Cerebellar cortex (tissue), 1 donor: Measurements from ENCODE around the gene SSC4D.
"Not testable (repeated sequence)": the region's sequence is repeated elsewhere in the genome, so short reads cannot be mapped to it uniquely, and the experiment has no call there.

Source experiments
- DNase-seq: peaks from one replicate; pipeline ENCODE4 v3.0.0-alpha.2; 2015; ENCODE audit warnings: low spot score

The SSC4D gene

DNA sequence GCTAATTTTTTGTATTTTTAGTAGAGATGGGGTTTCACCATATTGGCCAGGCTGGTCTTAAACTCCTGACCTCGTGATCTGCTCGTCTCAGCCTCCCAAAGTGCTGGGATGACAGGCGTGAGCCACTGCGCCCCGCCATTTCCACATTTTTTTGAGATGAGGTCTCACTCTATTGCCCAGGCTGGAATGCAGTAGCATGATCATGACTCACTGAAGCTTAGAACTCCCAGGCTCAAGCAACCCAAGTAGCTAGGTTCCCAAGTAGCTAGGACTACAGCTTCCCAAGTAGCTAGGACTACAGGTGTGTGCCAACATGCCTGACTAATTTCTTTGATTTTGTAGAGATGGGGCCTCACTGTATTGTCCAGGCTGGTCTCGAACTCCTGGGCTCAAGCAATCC, 11.6 kb upstream of the SSC4D start:
- DNase-seq: peak; percentile 50

DNA sequence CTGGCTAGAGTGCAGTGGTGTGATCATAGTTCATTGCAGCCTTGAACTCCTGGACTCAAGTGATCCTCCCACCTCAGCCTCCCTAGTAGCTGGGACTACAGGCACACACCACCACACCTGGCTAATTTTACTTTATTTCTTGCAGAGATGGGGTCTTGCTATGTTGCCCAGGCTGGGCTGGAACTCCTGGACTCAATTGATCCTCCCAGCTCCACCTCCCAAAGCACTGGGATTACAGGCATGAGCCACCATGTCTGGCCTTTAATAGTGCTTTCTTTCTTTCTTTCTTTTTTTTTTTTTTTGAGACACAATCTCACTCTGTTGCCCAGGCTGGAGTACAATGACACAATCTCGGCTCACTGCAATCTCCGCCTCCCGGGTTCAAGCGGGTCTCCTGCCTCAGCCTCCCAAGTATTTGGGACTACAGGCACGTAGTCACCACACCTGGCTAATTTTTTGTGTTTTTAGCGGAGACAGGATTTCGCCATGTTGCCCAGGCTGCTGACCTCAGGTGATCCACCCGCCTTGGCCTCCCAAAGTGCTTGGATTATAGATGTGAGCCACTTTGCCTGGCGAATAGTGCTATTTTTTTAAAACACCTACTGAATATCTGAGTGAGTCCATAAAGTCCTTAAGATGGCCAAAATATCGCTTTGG, 8.3 kb upstream of the SSC4D start:
- DNase-seq: not testable (repeated sequence)

- no peak for DNase-seq
These were observed 2.8 kb upstream of the SSC4D start for GRCh38 chr7:76412249-76412648.

DNA sequence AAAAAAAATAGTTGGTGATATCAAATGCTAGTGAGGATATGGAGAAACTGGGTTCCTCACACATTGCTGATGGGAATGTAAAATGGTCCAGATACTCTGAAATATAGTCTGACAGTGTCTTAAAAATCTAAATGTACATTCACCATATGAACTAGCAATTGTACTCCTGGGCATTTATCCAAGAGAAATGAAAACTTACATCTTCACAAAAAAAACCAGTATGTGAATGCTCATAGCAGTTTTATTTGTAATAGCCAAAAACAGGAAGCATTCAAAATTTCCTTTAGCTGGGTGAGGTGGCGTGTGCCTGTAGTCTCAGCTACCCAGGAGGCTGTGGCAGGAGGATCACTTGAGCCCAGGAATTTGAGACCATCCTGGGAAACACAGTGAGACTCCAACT, 2.1 kb upstream of the SSC4D start:
- DNase-seq: no peak

DNA sequence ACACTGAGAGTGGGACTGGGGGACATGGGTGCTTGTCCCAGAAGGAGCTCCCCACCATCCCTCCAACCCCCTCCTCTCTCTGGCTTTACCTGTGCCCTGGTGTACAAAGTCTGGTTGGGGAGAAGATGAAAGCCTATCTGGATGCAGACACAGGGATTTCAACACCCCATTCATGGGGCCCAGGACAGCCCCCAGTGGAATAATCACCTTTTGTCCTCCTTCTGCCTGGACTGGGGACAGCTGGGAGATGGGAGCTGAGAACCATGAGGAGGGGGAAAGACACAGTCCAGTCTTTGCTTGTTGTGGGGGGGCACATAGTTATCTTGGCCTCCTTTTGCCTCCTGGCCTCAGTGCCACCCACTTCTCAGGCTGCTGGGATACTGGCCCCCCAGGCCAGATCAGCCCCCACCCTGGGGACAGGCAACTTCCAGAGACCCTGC, 1.4 kb downstream of the SSC4D start:
- DNase-seq: no peak

DNA sequence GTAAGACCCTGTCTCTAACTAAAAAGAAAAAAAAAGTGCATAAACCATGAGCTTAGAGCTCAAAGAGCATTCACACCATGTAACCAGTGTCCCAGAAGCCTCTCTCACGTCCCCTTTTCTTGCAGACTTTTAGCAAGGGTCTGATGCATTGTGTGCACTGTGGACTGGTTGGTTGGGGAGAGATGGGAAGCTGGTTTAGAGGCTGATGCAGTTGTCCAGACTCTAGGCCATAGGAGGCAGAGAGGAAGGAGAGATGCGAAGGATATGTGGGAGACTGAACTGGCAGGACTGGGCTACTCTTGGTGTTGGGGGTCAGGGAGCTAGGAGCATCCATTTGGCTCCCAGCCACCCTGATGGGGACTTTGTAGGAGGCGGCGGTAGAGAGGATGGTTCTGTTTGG, 1.8 kb downstream of the SSC4D start:
- no peak for DNase-seq

DNA sequence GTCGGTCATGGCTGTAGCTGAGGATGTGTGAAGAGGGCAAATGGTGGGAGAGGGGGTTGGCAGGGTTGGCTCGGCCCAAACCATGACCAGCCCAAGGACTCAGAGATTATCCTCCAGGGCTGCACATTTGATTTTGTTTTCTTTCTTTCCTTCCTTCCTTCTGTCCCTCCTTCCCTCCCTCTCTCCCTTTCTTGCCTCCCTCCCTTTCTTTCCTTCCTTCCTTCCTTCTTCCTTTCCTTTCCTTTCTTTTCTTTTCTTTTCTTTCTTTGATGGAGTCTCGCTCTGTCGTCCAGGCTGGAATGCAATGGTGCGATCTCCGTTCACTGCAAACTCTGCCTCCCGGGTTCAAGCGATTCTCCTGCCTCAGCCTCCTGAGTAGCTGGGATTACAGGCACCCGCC, 3.8 kb downstream of the SSC4D start:
- DNase-seq: no peak

GRCh38 chr7:76403780-76404494, 5.6 kb downstream of the SSC4D start:
- no peak for DNase-seq

GRCh38 chr7:76403097-76403496, 6.4 kb downstream of the SSC4D start:
- not testable (repeated sequence) for DNase-seq

GRCh38 chr7:76400248-76400647, 9.2 kb downstream of the SSC4D start:
- no peak for DNase-seq

DNA sequence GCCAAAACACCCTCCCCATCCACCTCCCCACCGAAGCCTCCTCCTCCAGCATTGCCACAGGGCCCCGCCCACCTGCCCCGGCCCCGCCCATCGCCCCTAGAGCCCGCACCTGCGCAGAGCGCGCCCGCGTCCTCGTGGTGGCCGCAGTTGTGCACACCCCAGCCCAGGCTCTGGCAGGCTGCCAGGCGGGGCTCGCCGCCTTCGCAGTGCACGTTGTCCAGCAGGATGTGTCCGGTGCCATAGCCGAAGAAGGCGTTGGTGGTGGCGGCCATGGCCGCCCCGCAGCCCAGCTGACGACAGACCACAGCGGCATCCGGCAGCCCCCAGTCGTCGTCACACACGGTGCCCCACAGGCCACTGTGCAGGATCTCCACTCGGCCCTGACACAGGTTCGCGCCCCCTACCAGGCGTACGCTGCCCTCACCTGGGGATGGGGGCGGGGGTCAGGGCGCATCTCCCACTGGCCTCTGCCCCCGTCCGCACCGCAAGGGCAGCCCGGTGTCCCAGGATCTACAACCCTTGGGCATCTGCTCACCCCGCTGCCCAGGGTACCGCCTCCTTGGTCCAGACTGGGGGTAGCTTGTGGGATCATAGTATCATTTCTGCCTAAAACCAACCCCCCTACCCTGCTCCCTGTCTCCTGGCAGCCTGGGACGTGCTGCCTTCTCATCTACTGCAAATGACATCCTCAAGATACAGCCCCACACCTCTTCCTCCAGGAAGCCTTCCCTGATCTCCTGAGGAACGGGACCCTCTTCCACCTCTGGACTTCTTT, 11.9 kb downstream of the SSC4D start:
- peak; percentile 66 for DNase-seq

DNA sequence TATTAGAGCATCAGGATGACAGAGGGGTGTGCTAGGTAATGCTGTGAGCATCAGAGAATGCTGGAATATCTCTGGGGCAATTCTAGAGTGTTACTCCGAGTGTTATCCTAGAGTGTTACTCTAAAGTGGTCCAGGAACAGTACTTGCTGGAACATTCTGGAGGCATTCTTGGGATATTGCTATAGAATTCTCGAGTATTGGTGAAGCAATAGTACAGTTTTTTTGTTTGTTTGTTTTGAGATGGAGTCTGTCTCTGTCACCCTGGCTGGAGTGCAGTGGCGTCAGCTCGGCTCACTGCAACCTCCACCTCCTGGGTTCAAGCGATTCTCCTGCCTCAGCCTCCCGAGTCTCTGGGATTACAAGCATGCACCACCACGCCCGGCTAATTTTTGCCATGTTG, 12.6 kb downstream of the SSC4D start:
- no peak for DNase-seq

DNA sequence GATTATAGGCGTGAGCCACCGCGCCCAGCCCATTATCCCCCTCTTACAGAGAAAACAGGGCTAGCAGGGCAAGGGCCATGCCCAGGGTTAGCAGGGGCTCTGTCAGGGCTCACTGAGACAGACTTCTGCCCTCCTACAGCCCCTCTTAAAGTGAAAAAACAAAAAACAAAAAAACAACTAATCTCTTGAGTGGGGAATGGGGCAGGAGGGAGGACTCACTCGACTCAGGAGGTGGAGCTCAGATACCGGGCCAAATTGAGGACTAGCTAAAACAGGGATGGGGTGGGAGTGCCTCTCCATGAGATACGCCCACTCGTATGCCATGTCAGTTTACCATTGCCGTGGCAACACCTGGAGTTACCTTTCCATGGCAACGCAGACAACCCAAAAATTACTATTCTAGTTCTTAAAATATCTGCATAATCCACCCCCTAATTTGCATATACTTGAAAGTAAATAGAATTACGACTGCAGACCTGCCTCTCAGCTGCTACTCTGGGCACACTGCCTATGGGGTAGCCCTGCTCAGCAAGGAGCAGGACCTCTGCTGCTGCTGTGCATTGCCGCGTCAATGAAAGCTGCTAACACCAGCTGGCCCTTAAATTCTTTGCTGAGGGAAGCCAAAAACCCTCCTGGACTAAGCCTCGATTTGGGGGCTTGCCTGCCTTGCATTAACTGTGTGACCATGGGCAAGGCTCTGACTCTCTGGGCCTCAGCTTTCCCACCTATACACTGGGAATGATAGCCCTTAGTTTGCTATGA, 13.4 kb downstream of the SSC4D start:
- DNase-seq: peak; percentile 78

- DNase-seq: not testable (repeated sequence)
These were observed 13.9 kb downstream of the SSC4D start for GRCh38 chr7:76395605-76395964.

DNA sequence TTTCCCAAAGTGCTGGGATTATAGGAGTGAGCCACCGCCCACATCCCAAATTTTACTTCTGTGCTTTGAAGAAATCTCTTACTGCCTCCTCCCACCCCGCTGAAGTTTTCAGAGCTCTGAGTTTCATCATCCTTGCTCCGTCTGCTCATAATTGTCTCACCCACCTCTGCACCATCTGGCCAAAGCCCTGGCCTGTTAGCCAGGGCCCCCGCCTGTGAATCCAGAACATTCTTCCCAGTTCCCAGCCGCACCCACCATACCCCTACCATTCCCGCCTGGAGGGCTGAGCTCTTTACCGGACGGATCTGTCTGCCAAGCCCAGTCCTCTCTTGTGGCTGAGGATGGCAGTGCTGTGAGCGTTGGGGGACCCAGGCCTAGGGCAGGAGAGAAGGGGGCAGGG, 14.5 kb downstream of the SSC4D start:
- DNase-seq: no peak

- peak; percentile 86 for DNase-seq
These were observed 16.1 kb downstream of the SSC4D start for GRCh38 chr7:76393116-76394031.

DNA sequence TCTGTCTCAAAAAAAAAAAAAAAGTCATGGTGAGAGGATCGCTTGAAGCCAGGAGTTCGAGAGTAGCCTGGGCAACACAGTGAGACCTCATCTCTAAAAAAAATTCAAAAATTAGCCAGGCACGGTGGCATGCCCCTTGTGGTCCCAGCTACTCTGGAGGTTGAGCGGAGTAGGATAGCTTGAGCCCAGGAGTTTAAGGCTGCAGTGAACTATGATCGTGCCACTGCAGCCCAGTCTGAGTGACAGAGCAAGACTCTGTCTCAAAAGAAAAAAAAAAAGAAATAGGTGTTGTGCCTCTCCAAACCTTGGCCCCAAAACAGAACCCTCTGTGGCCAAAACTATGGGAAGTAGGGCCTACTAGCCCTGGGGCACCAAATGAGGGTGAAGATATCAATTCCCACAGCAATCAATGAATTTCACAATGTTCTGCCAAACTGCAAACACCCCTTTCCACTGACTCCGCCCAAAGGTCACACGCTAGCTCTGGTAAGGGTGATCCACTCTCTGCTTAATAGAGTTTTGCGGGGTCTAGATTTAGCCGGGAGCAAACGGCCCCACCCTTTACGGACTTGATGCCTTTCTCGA, 16.9 kb downstream of the SSC4D start:
- DNase-seq: no peak

DNA sequence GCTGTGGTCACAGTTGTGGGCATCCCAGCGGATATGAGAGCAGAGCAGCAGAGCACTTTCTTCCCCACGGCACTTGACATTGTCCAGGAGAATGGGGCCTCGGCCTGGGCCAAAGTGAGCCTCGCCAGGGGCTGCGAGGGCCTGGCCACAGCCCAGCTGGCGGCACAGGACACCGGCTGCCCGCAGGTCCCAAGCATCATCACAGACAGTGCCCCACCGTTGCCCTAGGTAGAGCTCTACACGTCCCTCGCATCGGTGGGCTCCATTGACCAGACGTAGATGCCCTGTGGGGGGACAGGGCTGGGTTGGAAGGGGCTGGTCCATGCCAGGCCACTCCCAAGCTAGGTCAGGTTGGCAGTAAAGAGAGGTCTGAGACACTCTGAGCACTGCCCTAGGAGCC, 19.4 kb downstream of the SSC4D start:
- no peak for DNase-seq

- not testable (repeated sequence) for DNase-seq
These were observed 21.7 kb downstream of the SSC4D start for GRCh38 chr7:76387789-76388188.

GRCh38 chr7:76386691-76387260, 22.7 kb downstream of the SSC4D start:
- no peak for DNase-seq
